ENCODE measurements around the gene GPX2. TPM values are rescaled to one million over a fixed set of nuclear protein-coding genes. Genes with fewer than 3 reads are reported as not detected.

Gene GPX2
- total RNA-seq, 1 donor from 2014 or later: not detected

DNA sequence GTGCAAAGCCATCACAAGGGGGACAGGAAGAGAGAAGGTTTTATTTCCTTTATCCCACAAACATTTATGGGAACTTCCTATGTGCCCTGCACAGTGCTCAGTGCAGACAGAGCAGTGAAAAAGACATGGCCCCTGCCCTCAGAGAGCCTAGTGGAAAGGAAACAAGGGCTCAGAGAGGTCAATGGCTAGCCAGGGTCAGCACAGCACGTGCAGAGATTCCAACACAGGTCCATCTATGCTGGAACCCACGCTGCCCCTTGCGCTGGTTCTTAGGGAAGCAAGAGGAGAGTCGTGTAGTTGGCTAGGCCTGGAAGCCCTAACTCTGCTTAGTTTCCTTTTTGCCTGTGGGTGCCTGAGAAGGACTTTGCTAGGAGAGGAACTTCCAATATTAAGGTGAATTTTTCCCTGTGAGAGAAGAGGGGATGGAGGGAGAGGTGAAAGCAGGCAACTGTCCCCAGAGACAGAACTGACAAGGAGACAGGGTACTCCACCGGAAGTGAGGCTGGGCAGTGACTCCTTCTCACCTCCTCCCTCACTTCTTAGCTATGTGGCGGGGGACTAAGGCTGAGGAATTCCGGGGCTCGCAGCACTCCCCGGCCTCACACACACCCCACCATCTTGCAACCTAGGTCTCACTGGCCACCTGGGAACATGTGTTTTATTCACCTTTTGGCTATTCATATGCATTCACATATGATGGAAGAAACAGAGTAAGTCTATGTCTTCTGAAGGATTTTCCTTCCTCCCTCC is 12.1 kb upstream of the GPX2 start:
- no peak overlapping the region for H3K27ac Mint-ChIP-seq

DNA sequence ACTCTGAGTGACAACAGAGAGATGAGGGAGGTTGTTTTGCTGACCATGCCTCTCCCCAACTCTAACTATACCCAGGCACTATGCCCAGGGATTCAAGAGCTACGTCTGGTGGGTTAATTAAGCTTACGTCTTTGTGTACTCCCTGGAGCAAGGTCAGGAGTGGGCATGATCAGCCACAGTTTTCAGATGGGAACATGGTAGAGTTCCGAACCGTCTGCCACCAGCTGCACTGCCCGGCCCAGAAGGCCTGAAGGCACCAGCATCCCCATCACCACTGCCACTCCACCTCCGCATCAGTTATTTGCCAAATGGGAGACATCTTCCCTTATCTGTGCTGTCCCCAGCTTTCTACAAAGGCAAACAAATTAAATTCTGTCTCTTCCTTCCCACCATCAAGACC is 11.1 kb upstream of the GPX2 start:
- no peaks in the 10 kb centered on the region for H3K9me3 ChIP-seq (ENCODE audit: low read depth)
- H3K27ac Mint-ChIP-seq: no peak overlapping the region
- no peak overlapping the region for H3K9ac ChIP-seq
- H2AFZ ChIP-seq (replicated peaks): no peak overlapping the region
- no peaks in the 10 kb centered on the region for H3K36me3 ChIP-seq
- no peaks in the 10 kb centered on the region for H3K4me1 ChIP-seq
- H3K27me3 ChIP-seq: no peaks in the 10 kb centered on the region
- H3K4me3 Mint-ChIP-seq: no peak overlapping the region
- H3K36me3 Mint-ChIP-seq: peaks cover 9% of the 10 kb centered on the region
- H3K27me3 Mint-ChIP-seq (ENCODE audit: insufficient read depth, low read depth): no peaks in the 10 kb centered on the region
- H3K4me3 ChIP-seq: no peak overlapping the region
- DNase-seq (ENCODE audit: low spot score): no peak
- H3K4me1 Mint-ChIP-seq: no peaks in the 10 kb centered on the region
- H3K4me2 ChIP-seq: no peak overlapping the region
- no peaks in the 10 kb centered on the region for H3K79me2 ChIP-seq (ENCODE audit: low read depth)
- H3F3A ChIP-seq (ENCODE audit: low read depth): no peaks in the 10 kb centered on the region
- peaks cover 5% of the 10 kb centered on the region for H4K20me1 ChIP-seq (ENCODE audit: low read depth)
- no peaks in the 10 kb centered on the region for H3K9me3 Mint-ChIP-seq
- H3K27ac ChIP-seq: no peak overlapping the region
- TF ChIP-seq, protein P1, sequence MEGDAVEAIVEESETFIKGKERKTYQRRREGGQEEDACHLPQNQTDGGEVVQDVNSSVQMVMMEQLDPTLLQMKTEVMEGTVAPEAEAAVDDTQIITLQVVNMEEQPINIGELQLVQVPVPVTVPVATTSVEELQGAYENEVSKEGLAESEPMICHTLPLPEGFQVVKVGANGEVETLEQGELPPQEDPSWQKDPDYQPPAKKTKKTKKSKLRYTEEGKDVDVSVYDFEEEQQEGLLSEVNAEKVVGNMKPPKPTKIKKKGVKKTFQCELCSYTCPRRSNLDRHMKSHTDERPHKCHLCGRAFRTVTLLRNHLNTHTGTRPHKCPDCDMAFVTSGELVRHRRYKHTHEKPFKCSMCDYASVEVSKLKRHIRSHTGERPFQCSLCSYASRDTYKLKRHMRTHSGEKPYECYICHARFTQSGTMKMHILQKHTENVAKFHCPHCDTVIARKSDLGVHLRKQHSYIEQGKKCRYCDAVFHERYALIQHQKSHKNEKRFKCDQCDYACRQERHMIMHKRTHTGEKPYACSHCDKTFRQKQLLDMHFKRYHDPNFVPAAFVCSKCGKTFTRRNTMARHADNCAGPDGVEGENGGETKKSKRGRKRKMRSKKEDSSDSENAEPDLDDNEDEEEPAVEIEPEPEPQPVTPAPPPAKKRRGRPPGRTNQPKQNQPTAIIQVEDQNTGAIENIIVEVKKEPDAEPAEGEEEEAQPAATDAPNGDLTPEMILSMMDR (IDR thresholded peaks at IDR 0.05): no peak
- no peak for TF ChIP-seq EZH2phosphoT487 (IDR thresholded peaks at IDR 0.05)
- no peak for TF ChIP-seq EZH2 (IDR thresholded peaks at IDR 0.05)

More for the DNA sequence above, 12.1 kb upstream of the GPX2 start:
- no peak overlapping the region for H3K4me3 ChIP-seq
- no peaks in the 10 kb centered on the region for H3K27me3 ChIP-seq
- no peaks in the 10 kb centered on the region for H3K4me1 ChIP-seq
- H3K36me3 Mint-ChIP-seq: peaks cover 6% of the 10 kb centered on the region
- no peak overlapping the region for H3K9ac ChIP-seq
- no peak overlapping the region for H3K27ac ChIP-seq
- H3K4me1 Mint-ChIP-seq: no peaks in the 10 kb centered on the region
- H3K4me2 ChIP-seq: no peak overlapping the region
- H3K9me3 Mint-ChIP-seq: no peaks in the 10 kb centered on the region
- H3K79me2 ChIP-seq (ENCODE audit: low read depth): no peaks in the 10 kb centered on the region
- no peaks in the 10 kb centered on the region for H3F3A ChIP-seq (ENCODE audit: low read depth)
- H3K36me3 ChIP-seq: no peaks in the 10 kb centered on the region
- no peak overlapping the region for H3K4me3 Mint-ChIP-seq
- no peak for DNase-seq (ENCODE audit: low spot score)
- no peaks in the 10 kb centered on the region for H3K9me3 ChIP-seq (ENCODE audit: low read depth)
- H4K20me1 ChIP-seq (ENCODE audit: low read depth): peaks cover 5% of the 10 kb centered on the region
- no peaks in the 10 kb centered on the region for H3K27me3 Mint-ChIP-seq (ENCODE audit: insufficient read depth, low read depth)
- H2AFZ ChIP-seq (replicated peaks): no peak overlapping the region
- TF ChIP-seq, protein P1 (IDR thresholded peaks at IDR 0.05): no peak
- TF ChIP-seq EZH2phosphoT487 (IDR thresholded peaks at IDR 0.05): no peak
- TF ChIP-seq EZH2 (IDR thresholded peaks at IDR 0.05): no peak

- H3K9ac ChIP-seq: no peak overlapping the region
- Mint-ChIP-seq H3K4me3 (no peak overlapping the region), H3K36me3 (peaks cover 9% of the 10 kb centered on the region), H3K27ac (no peak overlapping the region), H3K9me3 (no peaks in the 10 kb centered on the region), H3K4me1 (no peaks in the 10 kb centered on the region), H3K27me3 (ENCODE audit: insufficient read depth, low read depth) (no peaks in the 10 kb centered on the region)
- H3F3A ChIP-seq (ENCODE audit: low read depth): no peaks in the 10 kb centered on the region
- H2AFZ ChIP-seq (replicated peaks): no peak overlapping the region
- no peaks in the 10 kb centered on the region for H3K9me3 ChIP-seq (ENCODE audit: low read depth)
- no peaks in the 10 kb centered on the region for H3K27me3 ChIP-seq
- TF ChIP-seq EZH2 (IDR thresholded peaks at IDR 0.05) (no peak), EZH2phosphoT487 (IDR thresholded peaks at IDR 0.05) (no peak)
- TF ChIP-seq, protein P1 (IDR thresholded peaks at IDR 0.05): no peak
- H3K27ac ChIP-seq: no peak overlapping the region
- peaks cover 5% of the 10 kb centered on the region for H4K20me1 ChIP-seq (ENCODE audit: low read depth)
- no peak overlapping the region for H3K4me2 ChIP-seq
- no peaks in the 10 kb centered on the region for H3K79me2 ChIP-seq (ENCODE audit: low read depth)
- no peak overlapping the region for H3K4me3 ChIP-seq
- no peaks in the 10 kb centered on the region for H3K36me3 ChIP-seq
- no peak for DNase-seq (ENCODE audit: low spot score)
- H3K4me1 ChIP-seq: no peaks in the 10 kb centered on the region
These were observed 10.7 kb upstream of the GPX2 start for GRCh38 chr14:64953310-64953654.
